DMS153 treated with DMSO at 0.1 percent for 48 hours (cell line): ENCODE measurements around the gene PRR23A.

Experiments
- DNase-seq: peaks from one replicate; lab custom pipeline; 2025; ENCODE audit not compliant: unreplicated experiment; lab: John Stamatoyannopoulos, UW

The PRR23A gene

DNA sequence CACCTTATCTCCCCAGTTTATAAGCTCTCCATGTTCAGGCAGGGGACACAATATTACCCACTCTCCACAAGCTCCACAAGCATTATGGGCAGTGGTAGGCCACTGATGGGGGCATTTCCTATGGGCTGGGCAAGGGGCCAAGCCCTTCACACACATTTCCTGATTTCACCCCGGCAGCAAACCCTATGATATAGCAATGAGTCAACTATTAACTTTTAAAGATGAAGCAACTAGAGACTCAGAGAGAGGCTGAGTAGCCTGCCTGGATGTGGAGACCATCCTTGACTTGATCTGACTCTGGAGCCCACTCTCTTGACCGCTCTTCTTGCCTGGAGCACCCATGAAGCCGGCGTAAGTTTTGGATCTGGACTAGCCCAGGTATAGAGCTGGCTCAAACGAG lies 31.6 kb downstream of the PRR23A start:
- no peak for DNase-seq

- DNase-seq: no peak
Observed at GRCh38 chr3:138972941-138973340, 33.1 kb downstream of the PRR23A start.

DNA sequence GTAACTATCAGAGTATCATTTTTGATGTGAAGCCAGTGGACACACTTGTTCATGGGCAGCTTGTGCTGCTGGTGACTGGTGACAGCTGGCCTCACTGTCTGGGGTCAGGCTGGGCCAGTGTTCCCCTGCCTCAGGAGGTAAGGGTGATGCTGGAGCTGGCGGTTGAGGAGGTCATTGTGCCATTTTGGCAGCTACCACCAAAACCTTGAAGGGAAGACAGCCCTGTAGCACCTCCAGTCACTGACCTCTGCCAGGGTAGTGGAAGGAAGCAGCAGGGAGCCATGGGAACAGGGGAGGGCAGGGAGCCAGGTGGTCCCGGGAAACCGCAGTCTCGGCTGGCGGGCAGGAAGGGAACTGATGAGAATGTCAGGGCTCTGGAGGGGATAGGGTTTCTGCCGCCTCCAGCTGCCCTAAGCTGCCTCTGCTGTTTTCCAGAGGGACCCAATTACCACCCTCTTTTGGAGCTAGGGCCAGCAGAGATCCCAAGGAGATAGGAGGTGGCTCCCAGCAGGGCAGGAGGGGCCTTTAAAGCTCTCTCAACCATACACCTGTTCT lies 34.2 kb downstream of the PRR23A start:
- no peak for DNase-seq

GRCh38 chr3:138964923-138965322 lies 41.1 kb downstream of the PRR23A start:
- no peak for DNase-seq

DNA sequence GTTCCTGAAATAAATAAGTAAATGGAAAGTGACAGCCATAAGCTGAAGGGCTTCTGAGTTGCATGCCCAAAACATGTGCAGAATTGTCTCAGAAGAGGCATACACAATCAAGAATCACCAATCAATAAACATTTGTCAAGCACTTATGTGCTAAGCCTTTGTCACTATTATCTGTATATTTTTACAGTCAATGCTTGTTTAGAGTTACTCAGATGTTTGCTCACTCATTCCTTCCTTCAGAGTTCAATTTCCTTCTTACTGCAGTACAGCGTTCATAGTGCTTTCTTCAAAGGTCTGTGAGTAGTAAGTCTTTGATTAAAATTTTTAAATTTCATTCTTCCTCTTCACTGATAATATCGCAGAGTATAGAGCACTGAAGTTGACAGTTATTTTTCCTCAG lies 41.8 kb downstream of the PRR23A start:
- DNase-seq: no peak

DNA sequence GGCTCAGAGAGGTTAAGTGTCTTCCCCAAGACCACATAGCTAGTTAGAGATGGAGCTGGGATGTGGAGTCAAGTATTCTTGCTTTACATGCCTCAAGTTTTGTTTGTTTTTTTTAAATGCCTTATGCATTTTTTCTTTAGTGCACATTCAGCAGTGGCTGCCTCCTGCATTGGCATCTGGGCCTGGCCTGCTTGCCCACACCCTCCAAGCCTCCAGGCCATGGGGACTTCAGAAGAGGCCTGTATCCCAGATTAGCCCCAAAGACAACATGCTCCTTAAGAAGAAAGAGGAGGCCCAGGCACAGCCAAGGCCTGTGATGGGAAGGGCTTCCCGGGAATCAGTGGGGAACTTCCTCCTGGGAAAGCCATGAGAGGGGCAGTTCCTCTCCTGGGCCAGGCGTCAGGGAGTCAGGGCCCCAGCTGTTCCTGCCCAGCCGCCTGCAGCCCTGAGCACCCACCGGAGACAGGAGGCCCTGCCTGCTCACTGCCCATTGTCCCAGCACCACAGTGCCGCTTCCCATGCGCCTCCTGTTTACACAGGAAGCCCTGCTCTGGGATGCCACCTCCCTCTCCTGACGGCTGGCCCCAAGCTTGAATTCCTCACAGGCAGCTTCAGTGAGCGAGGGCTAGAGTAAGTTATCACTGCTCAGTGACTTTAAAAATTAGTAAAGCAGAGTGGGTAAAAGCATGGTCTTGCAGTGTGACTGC lies 43.1 kb downstream of the PRR23A start:
- DNase-seq: no peak

DNA sequence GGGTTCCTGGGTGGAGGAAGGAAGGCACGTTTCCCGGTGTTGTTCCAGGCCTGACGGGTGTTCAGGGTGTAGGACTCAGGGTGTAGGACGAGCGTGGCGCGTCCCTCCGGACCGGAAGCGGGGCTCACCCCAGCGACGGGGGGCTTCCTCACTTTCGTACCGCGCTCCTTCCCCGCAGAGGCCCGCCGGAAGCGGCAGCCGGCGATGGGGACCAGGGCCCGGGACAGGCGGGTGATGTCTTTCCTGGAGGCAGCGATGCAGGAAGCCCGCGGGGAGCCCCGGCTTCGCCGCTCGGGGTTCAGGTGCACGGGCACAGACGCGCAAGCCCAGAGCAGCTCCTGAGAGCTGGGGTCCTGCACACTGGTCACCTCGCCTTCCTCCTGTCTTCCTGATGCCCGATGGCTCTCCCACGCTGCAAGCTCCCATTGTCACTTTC lies 45.6 kb downstream of the PRR23A start:
- DNase-seq: no peak
